NOMO-1 (cell line): ENCODE data around the gene MASP1.

Experiments used
- DNase-seq, 2 experiments: peaks; one replicate each; lab custom pipeline; 2025; ENCODE audit not compliant: unreplicated experiment in 2 of 2; lab: John Stamatoyannopoulos, UW

The MASP1 gene

GRCh38 chr3:187293516-187294430 is 2.2 kb upstream of the MASP1 start:
- DNase-seq, result no peak

GRCh38 chr3:187292631-187293515 is 1.3 kb upstream of the MASP1 start:
- no peak for DNase-seq

GRCh38 chr3:187292181-187292580 is 644 bp upstream of the MASP1 start:
- no peak for DNase-seq

GRCh38 chr3:187291001-187291511 is 481 bp downstream of the MASP1 start:
- no peak for DNase-seq

- DNase-seq, result no peak
These were observed 1.0 kb downstream of the MASP1 start for GRCh38 chr3:187290503-187290902.

GRCh38 chr3:187288855-187289605 is 2.5 kb downstream of the MASP1 start:
- no peak for DNase-seq

GRCh38 chr3:187288131-187288854 is 3.2 kb downstream of the MASP1 start:
- peak in 1 of 2 experiments; percentile 19 for DNase-seq

GRCh38 chr3:187287256-187287655 is 4.3 kb downstream of the MASP1 start:
- no peak for DNase-seq

GRCh38 chr3:187286467-187287059 is 5.0 kb downstream of the MASP1 start:
- DNase-seq, result peak in 1 of 2 experiments; percentile 9

- no peak for DNase-seq
These were observed 10.3 kb downstream of the MASP1 start for GRCh38 chr3:187281191-187281714.

GRCh38 chr3:187280644-187281043 is 10.9 kb downstream of the MASP1 start:
- DNase-seq, result no peak

- DNase-seq, result no peak
These were observed 14.4 kb downstream of the MASP1 start for GRCh38 chr3:187277129-187277462.

GRCh38 chr3:187276397-187277128 is 15.0 kb downstream of the MASP1 start:
- DNase-seq, result no peak

GRCh38 chr3:187274977-187275338 is 16.6 kb downstream of the MASP1 start:
- no peak for DNase-seq

- no peak for DNase-seq
These were observed 17.1 kb downstream of the MASP1 start for GRCh38 chr3:187274315-187274976.

- no peak for DNase-seq
These were observed 20.0 kb downstream of the MASP1 start for GRCh38 chr3:187271582-187271981.

- DNase-seq, result no peak
These were observed 22.1 kb downstream of the MASP1 start for GRCh38 chr3:187269486-187269885.

- no peak for DNase-seq
These were observed 24.2 kb downstream of the MASP1 start for GRCh38 chr3:187267306-187267705.
